Mammary epithelial cell (primary cell): ENCODE measurements around the gene MAN1A2.
"Not testable (repeated sequence)": the region's sequence is repeated elsewhere in the genome, so short reads cannot be mapped to it uniquely, and the experiment has no call there.

Experiments
- EZH2 ChIP-seq: IDR thresholded peaks from 2 replicates; pipeline ENCODE4 v1.6.1; 2012; ENCODE audit warnings: low read length, inconsistent platforms, borderline replicate concordance
- TF ChIP-seq, protein P1 (sequence below), 2 donors: IDR thresholded peaks in 1 of 2; conservative IDR thresholded peaks in 1 of 2; 2 replicates each; pipeline ENCODE4 v1.5.1; 2011 to 2012; ENCODE audit warnings: inconsistent platforms in 2 of 2, low read length in 2 of 2, mild to moderate bottlenecking in 2 of 2, control low read depth in 1 of 2, low read depth in 1 of 2; ENCODE audit not compliant: insufficient read depth in 1 of 2; ENCODE audit errors: extremely low read depth in 1 of 2

DNA sequence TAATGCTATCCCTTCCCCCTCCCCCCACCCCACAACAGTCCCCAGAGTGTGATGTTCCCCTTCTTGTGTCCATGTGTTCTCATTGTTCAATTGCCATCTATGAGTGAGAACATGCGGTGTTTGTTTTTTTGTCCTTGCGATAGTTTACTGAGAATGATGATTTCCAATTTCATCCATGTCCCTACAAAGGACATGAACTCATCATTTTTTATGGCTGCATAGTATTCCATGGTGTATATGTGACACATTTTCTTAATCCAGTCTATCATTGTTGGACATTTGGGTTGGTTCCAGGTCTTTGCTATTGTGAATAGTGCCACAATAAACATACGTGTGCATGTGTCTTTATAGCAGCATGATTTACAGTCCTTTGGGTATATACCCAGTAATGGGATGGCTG lies 14.6 kb upstream of the MAN1A2 start:
- not testable (repeated sequence) for TF ChIP-seq EZH2
- TF ChIP-seq, protein P1, sequence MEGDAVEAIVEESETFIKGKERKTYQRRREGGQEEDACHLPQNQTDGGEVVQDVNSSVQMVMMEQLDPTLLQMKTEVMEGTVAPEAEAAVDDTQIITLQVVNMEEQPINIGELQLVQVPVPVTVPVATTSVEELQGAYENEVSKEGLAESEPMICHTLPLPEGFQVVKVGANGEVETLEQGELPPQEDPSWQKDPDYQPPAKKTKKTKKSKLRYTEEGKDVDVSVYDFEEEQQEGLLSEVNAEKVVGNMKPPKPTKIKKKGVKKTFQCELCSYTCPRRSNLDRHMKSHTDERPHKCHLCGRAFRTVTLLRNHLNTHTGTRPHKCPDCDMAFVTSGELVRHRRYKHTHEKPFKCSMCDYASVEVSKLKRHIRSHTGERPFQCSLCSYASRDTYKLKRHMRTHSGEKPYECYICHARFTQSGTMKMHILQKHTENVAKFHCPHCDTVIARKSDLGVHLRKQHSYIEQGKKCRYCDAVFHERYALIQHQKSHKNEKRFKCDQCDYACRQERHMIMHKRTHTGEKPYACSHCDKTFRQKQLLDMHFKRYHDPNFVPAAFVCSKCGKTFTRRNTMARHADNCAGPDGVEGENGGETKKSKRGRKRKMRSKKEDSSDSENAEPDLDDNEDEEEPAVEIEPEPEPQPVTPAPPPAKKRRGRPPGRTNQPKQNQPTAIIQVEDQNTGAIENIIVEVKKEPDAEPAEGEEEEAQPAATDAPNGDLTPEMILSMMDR (conservative IDR thresholded peaks at IDR 0.05 in 1 of 2, IDR thresholded peaks at IDR 0.05 in 1 of 2; ENCODE audit: extremely low read depth in 1 of 2, insufficient read depth in 1 of 2, low read depth in 1 of 2, low read length in 2 of 2) = not testable (repeated sequence)
